Epithelial cell of proximal tubule (primary cell): ENCODE results near the gene RIPK3. TPM values are rescaled to one million over a fixed set of nuclear protein-coding genes. Genes with fewer than 3 reads are reported as not detected.
A peak's percentile ranks its signal among the peaks of the same experiment; 100 is the strongest.

Source experiments
- DNase-seq: peaks from one replicate; pipeline ENCODE4 v3.0.0-alpha.2; 2011; ENCODE audit warnings: low read depth
- H3K4me3 ChIP-seq: 2 replicates; pipeline ENCODE4 v1.5.1; 2011; ENCODE audit warnings: low read depth, mild to moderate bottlenecking, low read length
- CTCF ChIP-seq: conservative IDR thresholded peaks from 2 replicates; pipeline ENCODE4 v1.5.1; 2012; ENCODE audit warnings: low read depth, mild to moderate bottlenecking, low read length
- total RNA-seq: library from RNA; depleted of rRNA; stranded (reverse); fragments of >200 nt; gene quantifications from 2 replicates; pipeline ENCODE4 v1.2.3, GENCODE V29; 2015

Gene RIPK3
- total RNA-seq, 1 donor from 2014 or later, result 7.6 TPM

GRCh38 chr14:24321212-24321975 lies 18.4 kb downstream of the RIPK3 start:
- no peak for TF ChIP-seq CTCF
- no peak overlapping the region for H3K4me3 ChIP-seq

GRCh38 chr14:24317141-24317928 lies 22.5 kb downstream of the RIPK3 start:
- H3K4me3 ChIP-seq, result no peak overlapping the region
- DNase-seq, result no peak
- TF ChIP-seq CTCF, result no peak

More at GRCh38 chr14:24321212-24321975, 18.4 kb downstream of the RIPK3 start:
- DNase-seq, result no peak

GRCh38 chr14:24316597-24316950 lies 23.2 kb downstream of the RIPK3 start:
- no peak overlapping the region for H3K4me3 ChIP-seq
- no peak for DNase-seq
- TF ChIP-seq CTCF, result no peak

GRCh38 chr14:24315807-24316596 lies 23.8 kb downstream of the RIPK3 start:
- H3K4me3 ChIP-seq, result no peak overlapping the region
- no peak for DNase-seq
- peak; percentile 3 for TF ChIP-seq CTCF

- H3K4me3 ChIP-seq, result no peak overlapping the region
- no peak for TF ChIP-seq CTCF
These were observed 24.5 kb downstream of the RIPK3 start for GRCh38 chr14:24315243-24315806.

GRCh38 chr14:24314377-24315193 lies 25.2 kb downstream of the RIPK3 start:
- H3K4me3 ChIP-seq, result no peak overlapping the region
- no peak for DNase-seq
- no peak for TF ChIP-seq CTCF

More at GRCh38 chr14:24315243-24315806, 24.5 kb downstream of the RIPK3 start:
- no peak for DNase-seq
